Epithelial cell of esophagus (primary cell): ENCODE results near the gene NFATC2.
"Not testable (repeated sequence)": the region's sequence is repeated elsewhere in the genome, so short reads cannot be mapped to it uniquely, and the experiment has no call there.

ENCODE experiments used
- DNase-seq: peaks from one replicate; pipeline ENCODE4 v3.0.0; 2010; ENCODE audit warnings: low read depth
- H3K4me3 ChIP-seq: 2 replicates; pipeline ENCODE4 v1.5.1; 2011; ENCODE audit warnings: mild to moderate bottlenecking, low read length, control low read depth
- TF ChIP-seq, protein P1 (sequence below): IDR thresholded peaks from 2 replicates; pipeline ENCODE4 v1.5.1; 2011; ENCODE audit warnings: low read depth, mild to moderate bottlenecking, low read length, control low read depth, inconsistent platforms; ENCODE audit not compliant: insufficient read depth; ENCODE audit errors: missing control alignments

NFATC2 gene

DNA sequence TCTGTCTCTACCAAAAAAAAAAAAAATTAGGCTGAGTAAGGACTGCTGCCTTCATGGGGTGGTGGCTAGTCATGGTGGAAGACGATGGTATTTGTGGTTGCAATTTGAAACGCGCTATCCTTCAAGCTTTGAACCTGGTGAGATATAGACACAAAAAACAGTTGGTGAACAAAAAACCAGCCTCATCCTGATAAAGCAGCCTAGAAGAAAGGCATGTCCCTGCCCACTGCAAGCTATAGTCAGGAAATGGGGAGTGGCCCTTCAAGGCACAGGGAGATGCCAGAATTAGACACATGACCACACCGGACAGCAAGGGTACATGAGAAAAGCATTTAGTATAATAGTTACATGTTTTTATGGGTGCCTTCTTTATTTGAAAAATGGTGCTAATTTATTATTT is 193.6 kb downstream of the NFATC2 start:
- no peak overlapping the region for H3K4me3 ChIP-seq
- TF ChIP-seq, protein P1, sequence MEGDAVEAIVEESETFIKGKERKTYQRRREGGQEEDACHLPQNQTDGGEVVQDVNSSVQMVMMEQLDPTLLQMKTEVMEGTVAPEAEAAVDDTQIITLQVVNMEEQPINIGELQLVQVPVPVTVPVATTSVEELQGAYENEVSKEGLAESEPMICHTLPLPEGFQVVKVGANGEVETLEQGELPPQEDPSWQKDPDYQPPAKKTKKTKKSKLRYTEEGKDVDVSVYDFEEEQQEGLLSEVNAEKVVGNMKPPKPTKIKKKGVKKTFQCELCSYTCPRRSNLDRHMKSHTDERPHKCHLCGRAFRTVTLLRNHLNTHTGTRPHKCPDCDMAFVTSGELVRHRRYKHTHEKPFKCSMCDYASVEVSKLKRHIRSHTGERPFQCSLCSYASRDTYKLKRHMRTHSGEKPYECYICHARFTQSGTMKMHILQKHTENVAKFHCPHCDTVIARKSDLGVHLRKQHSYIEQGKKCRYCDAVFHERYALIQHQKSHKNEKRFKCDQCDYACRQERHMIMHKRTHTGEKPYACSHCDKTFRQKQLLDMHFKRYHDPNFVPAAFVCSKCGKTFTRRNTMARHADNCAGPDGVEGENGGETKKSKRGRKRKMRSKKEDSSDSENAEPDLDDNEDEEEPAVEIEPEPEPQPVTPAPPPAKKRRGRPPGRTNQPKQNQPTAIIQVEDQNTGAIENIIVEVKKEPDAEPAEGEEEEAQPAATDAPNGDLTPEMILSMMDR, result no peak
- no peak for DNase-seq

DNA sequence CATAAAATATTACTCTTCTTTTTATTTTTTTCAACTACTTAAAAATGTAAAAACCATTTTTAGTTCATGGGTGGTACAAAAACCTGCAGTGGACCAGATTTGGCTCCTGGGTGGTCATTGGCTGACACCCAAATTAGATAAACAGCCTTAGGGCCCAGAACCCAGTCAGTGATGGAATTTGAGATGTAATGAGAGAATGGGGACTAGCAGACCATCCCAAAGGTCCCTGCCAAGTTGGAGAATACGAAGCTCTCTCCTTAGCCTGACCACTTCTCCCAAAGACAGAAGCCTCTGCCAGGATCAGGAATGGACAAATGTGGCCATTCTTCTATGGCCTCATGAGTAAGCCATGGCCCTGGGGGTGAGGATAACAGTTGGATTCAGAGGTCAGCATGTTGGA is 194.7 kb downstream of the NFATC2 start:
- DNase-seq, result no peak
- TF ChIP-seq, protein P1, result no peak

DNA sequence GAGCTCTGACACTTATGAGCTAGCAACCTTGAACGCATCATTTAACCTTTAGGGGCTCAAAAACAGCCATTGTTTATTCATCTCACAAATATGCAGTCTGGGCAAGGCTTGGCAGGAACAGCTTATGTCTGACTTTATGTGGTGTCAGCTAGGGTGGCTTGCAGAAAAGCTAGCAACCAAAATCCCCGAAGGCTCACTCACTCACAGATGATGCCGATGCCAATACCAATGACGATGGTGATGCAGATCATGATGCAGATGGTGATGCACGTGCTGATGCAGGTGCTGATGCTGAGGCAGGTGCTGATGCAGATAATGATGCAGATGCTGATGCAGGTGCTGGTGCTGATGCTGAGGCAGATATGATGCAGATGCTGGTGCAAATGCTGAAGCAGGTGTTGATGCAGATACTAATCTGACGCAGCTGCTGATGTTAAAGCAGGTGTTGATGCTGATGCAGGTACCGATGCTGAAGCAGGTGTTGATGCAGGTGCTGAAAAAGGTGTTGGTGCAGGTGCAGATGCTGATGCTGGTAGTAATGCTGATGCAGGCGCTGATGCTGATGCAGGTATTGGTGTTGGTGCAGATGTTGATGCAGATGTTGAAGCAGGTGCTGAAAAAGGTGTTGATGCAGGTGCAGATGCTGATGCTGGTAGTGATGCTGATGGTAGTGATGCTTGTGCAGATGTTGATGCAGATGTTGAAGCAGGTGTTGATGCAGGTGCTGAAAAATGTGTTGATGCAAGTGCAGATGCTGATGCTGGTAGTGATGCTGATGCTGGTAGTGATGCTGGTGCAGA is 195.6 kb downstream of the NFATC2 start:
- no peak overlapping the region for H3K4me3 ChIP-seq
- DNase-seq, result peak; percentile 82
- TF ChIP-seq, protein P1, result no peak

More for the DNA sequence above, 194.7 kb downstream of the NFATC2 start:
- H3K4me3 ChIP-seq, result no peak overlapping the region

DNA sequence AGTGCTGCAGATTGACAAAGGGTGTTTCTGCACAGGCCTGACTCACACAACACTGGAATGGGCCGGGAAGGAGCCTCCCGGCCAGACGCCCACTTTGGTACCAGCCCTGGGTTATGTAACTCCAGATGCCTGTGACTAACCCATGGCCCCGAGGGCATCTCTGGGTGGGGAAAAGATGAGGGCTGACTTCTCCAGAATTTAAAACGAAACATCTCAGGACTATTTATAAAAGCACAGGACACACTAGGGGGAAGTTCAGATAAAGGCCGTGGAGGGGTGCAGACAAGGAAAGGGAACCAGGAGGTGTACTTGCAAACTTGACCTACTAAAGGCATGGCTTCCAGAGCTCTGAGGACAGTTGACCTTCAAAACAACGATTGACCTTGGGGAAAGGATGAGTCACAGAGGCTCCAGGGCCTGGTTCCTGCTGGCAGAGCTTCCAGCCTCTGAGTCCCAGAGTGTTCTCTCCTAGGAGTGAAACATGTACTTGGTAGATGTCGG is 196.9 kb downstream of the NFATC2 start:
- no peak overlapping the region for H3K4me3 ChIP-seq
- peak; percentile 86 for DNase-seq
- TF ChIP-seq, protein P1, result no peak

DNA sequence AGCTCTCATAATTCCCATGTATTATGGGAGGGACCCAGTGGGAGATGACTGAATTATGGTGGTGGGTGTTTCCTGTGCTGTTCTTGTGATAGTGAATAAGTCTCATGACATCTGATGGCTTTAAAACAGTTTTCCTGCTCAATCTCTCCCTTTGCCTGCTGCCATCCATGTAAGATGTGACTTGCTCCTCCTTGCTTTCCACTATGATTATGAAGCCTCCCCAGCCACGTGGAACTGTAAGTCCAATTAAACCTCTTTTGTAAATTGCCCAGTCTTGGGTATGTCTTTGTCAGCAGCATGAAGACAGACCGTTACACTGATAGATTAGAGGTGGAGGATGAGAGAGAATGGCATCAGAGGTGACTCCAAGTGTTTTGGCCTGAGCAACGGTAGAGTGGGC is 198.7 kb downstream of the NFATC2 start:
- not testable (repeated sequence) for DNase-seq, H3K4me3 ChIP-seq

DNA sequence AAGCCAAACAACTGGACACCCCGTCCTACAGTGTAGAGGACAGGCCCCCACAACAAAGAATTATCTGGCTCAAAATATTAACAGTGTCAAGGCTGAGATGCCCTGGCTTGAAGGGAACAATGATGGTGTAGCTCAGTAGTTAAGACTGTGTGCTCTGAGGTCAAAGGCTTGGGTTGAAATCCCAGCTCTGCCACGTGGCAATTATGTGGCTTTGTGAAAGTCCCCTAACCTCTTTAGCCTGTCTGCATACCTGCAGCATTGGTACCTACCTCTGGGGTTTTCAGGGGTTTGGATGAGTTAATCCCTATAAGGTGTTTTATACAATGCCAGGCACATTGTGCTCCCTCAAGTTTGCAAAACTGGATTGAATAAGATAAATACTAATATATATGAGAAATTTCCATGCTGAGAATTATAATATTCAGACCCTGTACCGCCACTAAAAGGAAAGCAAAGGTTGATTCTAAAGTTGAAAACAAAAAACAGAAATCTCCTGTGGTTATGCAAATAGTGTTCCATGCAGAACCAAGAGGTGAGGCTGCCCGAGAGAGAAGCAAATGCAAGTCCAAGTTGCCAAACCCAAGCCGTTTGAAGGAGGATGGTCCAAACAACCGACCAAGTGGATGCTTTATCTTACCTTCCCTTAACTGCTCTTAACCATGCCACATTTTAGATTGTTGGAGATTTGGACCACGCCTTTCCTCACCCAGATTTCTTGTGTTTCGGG is 199.8 kb downstream of the NFATC2 start:
- TF ChIP-seq, protein P1, result no peak
- no peak for DNase-seq
- H3K4me3 ChIP-seq, result no peak overlapping the region

DNA sequence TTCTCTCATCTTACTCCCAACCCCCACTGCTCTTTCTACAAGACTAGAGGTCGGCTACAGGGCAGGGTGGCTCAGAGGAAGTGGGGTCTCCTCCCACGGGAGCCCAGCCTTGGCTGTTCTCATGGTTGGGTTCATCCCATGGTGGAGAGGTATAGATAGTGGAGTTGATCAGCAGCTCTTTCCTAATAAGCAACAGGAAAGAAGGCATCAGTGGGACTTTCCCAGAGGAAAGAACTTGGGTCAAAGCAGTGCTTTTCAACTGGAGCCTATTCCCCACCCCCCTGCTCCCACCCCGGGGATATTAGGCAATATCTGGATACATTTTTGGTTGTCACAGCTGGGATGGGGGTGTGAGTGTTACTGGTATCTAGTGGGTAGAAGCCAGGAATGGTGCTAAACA is 200.9 kb downstream of the NFATC2 start:
- DNase-seq, result no peak
- TF ChIP-seq, protein P1, result no peak
- no peak overlapping the region for H3K4me3 ChIP-seq
